GM18505 (cell line): Measurements from ENCODE around the gene KCTD2.

Source experiments
- ATAC-seq: cut with Tn5 transposase; IDR thresholded peaks from one replicate; pipeline ENCODE4 v1.9.1; 2021; ENCODE audit not compliant: unreplicated experiment
- POLR2A ChIP-seq: IDR thresholded peaks from 4 replicates; pipeline ENCODE4 v1.6.1; 2011; ENCODE audit warnings: borderline replicate concordance; ENCODE audit not compliant: insufficient read depth, insufficient read length; ENCODE audit errors: extremely low read depth

KCTD2 gene

GRCh38 chr17:75110234-75110937, 63.4 kb downstream of the KCTD2 start:
- ATAC-seq: no peak
- TF ChIP-seq POLR2A: no peak

DNA sequence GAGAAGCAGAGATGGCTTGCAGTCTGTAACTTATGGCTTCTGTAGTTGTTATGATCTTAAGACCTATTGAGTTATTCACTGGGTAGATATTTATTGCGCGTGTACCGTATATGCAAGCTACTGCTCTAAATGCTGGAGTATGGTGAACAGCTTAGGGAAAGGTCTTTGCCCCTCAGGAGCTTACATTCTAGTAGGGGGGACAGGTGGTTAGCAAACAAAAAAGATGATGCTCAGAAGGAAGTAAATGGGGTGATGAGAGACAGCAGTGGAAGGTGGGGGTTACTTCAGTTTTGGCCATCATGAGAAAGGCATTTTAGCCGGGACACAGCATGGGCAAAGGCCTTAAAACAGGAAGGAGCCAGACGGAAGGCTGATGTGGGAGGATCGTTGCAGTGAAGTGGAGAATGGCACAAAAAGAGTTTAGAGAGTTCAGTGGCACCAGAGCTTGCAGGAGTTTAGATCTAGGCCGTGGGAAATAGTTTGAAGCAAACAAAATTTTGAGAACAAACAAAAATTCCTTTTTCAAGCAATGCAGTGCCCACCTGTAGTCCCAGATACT, 64.8 kb downstream of the KCTD2 start:
- no peak for ATAC-seq
- no peak for TF ChIP-seq POLR2A

GRCh38 chr17:75113798-75114551, 67.0 kb downstream of the KCTD2 start:
- no peak for TF ChIP-seq POLR2A

GRCh38 chr17:75114552-75115314, 67.7 kb downstream of the KCTD2 start:
- no peak for TF ChIP-seq POLR2A
- ATAC-seq: no peak

More at GRCh38 chr17:75113798-75114551, 67.0 kb downstream of the KCTD2 start:
- ATAC-seq: no peak
